Measurements from ENCODE around the gene FAAP100.
A peak's percentile ranks its signal among the peaks of the same experiment; 100 is the strongest.

Gene FAAP100

GRCh38 chr17:81524039-81524864 lies 27.9 kb downstream of the FAAP100 start:
- TF ChIP-seq, protein P1, sequence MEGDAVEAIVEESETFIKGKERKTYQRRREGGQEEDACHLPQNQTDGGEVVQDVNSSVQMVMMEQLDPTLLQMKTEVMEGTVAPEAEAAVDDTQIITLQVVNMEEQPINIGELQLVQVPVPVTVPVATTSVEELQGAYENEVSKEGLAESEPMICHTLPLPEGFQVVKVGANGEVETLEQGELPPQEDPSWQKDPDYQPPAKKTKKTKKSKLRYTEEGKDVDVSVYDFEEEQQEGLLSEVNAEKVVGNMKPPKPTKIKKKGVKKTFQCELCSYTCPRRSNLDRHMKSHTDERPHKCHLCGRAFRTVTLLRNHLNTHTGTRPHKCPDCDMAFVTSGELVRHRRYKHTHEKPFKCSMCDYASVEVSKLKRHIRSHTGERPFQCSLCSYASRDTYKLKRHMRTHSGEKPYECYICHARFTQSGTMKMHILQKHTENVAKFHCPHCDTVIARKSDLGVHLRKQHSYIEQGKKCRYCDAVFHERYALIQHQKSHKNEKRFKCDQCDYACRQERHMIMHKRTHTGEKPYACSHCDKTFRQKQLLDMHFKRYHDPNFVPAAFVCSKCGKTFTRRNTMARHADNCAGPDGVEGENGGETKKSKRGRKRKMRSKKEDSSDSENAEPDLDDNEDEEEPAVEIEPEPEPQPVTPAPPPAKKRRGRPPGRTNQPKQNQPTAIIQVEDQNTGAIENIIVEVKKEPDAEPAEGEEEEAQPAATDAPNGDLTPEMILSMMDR (IDR thresholded peaks at IDR 0.05; ENCODE audit: low read depth, low read length, missing control alignments) = no peak
- H3K27ac ChIP-seq = no peak overlapping the region
- DNase-seq = no peak
- peaks cover 4% of the 10 kb centered on the region for H3K27me3 ChIP-seq (replicated peaks)
- no peak overlapping the region for H3K4me3 ChIP-seq (ENCODE audit: low read depth, low read length)
- no peaks in the 10 kb centered on the region for H3K36me3 ChIP-seq (replicated peaks)
- in situ Hi-C loops (cut with HindIII; ENCODE audit: low pct_ligation_motif_present, low sequenced_read_pairs) = no loop called here

GRCh38 chr17:81523402-81524038 lies 28.6 kb downstream of the FAAP100 start:
- Histone ChIP-seq H3K27me3 (replicated peaks) (no peaks in the 10 kb centered on the region), H3K36me3 (replicated peaks) (no peaks in the 10 kb centered on the region), H3K27ac (no peak overlapping the region), H3K4me3 (ENCODE audit: low read depth, low read length) (no peak overlapping the region)
- TF ChIP-seq, protein P1 (IDR thresholded peaks at IDR 0.05; ENCODE audit: low read depth, low read length, missing control alignments) = no peak
- DNase-seq = no peak
- in situ Hi-C loops (cut with HindIII; ENCODE audit: low pct_ligation_motif_present, low sequenced_read_pairs) = no loop called here

DNA sequence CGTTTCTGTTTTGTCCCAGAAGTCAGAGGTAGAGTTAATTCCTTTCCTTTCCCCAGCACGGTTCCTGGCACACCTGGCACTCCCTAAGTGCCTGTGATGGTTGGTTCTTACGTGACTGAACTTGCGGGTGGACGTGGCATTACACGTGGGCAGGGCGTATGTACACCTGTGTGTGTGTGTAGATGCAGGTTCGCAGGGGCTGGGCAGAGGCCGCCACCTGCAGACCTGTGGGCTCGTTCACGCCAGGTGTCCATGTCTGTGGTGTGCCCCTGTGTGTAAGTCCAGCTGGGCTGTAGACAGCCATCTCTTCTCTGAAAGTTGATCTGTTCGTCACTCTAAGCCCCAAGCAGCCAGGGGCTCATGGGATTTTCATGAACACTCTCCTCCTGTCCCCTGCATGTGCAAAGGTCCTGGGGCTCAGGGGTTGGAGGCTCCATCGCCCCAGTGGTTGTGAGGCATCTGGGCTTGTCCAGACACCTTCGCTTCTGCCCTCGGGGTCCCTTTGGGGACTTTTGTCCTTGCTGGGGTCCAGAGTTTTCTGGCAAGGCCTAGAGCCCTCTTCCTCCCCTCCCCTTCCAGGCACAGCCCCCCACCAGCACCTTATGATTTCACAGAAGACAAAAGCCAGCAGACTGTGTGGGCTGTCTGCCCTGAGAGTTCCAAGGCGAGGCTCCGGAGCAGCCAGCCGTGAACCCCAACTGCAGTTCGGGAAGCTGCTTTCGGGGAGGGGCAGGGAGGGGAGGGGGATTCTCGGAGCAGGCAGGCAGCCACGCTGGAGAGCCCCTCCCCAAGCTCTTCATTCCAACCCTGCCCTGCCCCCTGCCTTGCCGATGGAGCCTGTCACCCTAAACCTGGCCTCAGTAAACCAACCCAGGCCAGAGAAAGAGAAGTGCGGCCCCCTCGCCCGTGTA lies 29.4 kb downstream of the FAAP100 start:
- TF ChIP-seq, protein P1 (IDR thresholded peaks at IDR 0.05; ENCODE audit: low read depth, low read length, missing control alignments) = peak; percentile 66
- Histone ChIP-seq H3K27ac (no peak overlapping the region), H3K4me3 (ENCODE audit: low read depth, low read length) (no peak overlapping the region), H3K27me3 (replicated peaks) (no peaks in the 10 kb centered on the region), H3K36me3 (replicated peaks) (no peaks in the 10 kb centered on the region)
- in situ Hi-C loops (cut with HindIII; ENCODE audit: low pct_ligation_motif_present, low sequenced_read_pairs) = no loop called here
- DNase-seq = no peak

GRCh38 chr17:81520021-81520901 lies 31.9 kb downstream of the FAAP100 start:
- Histone ChIP-seq H3K27ac (no peak overlapping the region), H3K36me3 (replicated peaks) (no peaks in the 10 kb centered on the region), H3K4me3 (ENCODE audit: low read depth, low read length) (no peak overlapping the region), H3K27me3 (replicated peaks) (no peaks in the 10 kb centered on the region)
- TF ChIP-seq, protein P1 (IDR thresholded peaks at IDR 0.05; ENCODE audit: low read depth, low read length, missing control alignments) = no peak
- DNase-seq = no peak
- in situ Hi-C loops (cut with HindIII; ENCODE audit: low pct_ligation_motif_present, low sequenced_read_pairs) = no loop called here

All from brain microvascular endothelial cell (primary cell).